ENCODE results near the gene GSX1. TPM values are rescaled to one million over a fixed set of nuclear protein-coding genes. Genes with fewer than 3 reads are reported as not detected.
A peak's percentile ranks its signal among the peaks of the same experiment; 100 is the strongest.

The GSX1 gene
- total RNA-seq, 1 experiment from 2014 or later, result not detected

DNA sequence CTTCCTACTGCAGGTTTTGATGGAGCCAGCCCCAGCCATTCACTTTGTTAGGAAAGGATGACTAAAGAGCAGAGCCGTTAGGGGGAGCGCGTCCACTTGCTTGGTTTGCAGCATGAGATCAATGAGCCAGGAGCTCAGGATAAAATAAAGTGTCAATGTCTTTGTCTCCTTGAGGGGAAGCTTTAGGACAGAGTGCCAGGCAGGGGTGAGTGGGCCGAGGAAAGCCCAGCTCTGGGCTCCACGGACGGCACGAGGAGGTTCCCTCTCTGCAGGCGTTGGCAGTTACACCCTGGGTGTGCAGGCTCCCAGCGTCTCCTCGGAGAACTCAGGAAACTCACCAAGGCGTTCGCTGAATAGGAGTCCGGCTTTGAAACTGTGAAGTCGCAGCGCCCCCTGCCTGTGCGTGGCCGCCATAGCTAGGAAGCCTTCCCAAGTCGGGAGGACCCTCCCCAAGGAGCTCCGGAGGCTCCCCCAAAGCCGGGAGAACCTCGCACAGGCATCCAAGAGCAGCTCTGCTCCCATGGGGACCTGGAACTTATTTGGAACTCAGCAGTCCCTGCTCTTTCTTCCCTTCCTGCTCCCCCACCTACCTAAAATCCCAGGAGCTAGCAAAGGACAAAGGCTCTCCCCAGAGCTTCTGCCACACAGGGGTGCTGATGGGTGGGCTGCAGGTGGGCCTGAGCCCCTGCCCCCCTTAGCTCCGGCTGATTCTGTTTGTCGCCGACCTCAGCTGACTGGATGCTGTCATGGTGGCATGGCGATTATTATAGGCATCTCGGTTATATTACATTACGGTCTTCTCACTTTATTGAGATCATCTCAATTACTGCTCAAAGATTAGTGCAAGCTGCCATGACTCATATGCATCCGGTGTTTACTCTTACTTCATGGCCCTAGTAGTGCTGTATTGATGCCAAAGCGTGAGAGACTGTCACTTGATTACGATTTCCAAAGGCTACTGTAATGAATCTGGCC lies 34.4 kb downstream of the GSX1 start:
- DNase-seq (ENCODE audit: extremely low read depth, low read depth), result peak; percentile 77

DNA sequence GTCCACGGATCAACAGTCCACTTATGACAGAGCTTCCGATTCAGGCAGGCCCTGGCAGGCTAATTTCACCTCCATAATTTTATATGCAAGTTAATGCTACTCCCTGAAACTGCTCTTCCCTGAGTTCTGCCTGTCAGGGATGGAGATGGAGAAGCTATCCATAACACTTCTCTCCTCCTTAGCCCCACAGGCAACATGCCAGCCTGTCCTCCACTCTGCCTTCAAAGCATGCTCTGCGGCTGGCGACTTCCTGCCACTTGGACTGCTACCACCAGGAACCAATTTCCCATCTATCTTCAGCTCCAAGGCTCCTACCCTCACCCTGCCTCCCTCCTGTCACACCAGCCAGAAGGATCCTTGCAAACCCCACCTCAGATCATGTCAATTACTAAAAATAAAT lies 35.4 kb downstream of the GSX1 start:
- DNase-seq (ENCODE audit: extremely low read depth, low read depth), result no peak

DNA sequence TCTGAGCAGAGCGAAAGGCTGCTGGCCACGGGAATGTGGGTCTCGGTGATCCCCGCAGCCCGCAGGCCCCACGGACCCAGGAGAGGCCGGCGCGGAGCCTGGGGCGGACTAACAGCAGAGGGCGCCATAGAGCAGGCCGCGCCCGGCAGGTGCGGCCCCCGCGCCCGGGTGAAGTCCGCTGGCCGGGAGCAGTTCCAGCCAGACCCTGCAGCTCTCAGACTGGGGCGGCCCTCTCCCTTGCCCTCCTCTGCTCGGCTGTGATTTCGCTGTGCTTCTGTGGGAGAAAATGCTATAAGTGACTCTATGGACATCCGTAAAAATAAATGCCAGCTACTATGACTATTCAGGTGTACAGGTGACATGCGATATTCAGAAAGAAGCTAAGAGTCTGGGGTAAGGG lies 37.7 kb downstream of the GSX1 start:
- no peak for DNase-seq (ENCODE audit: extremely low read depth, low read depth)

DNA sequence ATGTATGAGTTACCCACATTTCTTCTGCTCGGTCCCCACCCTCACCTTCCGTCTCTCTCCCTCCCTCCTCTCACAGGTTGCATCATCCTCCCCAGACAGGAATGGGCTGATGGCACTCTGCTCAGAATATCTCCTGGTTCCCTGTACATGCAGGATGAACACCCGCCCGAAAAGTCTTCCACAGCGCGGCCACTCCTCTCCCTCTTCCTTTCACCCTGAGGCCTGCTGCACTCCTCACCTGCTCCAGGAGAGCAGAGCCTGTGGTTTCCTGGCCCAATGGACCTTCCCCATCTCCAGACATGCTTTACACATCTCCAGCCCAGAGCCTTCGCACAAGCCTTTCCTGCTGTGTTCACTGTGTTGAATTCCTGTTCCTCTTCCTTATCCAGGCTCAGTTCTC lies 40.9 kb downstream of the GSX1 start:
- DNase-seq (ENCODE audit: extremely low read depth, low read depth), result no peak

DNA sequence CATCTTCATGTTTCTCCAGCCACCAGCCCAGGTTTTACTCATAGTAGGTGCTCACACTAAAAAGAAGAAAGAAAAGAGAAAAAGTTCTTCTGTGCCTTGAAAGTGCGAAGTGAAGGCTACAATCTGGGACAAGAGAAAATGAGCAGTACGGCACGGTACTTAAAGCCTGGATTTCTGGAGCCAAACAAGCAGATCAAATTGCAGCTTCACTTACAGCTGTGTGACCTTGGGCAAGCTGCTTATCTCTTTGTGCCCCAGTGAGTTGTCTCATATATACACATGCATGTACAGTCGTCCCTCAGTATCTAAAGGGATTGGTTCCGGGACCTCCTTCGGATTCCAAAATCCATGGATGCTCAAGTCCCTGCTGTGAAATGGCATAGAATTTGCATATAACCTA lies 41.8 kb downstream of the GSX1 start:
- no peak for DNase-seq (ENCODE audit: extremely low read depth, low read depth)

DNA sequence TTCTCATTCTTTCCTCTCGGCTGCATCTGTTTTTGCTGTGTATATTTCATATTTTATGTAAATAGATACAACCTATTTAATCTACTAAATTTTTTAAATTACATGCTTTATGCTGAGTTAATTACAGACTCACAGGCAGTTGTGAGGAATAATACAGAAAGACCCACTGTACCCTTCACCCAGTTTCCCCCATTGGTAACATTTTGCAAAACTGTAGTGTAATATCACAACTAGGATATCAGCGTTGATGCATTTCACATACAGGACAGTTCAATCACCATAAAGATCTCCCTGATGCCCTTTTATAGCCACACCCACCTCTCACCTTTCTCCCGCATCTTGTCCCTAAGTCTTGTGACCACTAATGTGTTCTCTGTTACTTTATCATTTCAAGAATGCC lies 43.5 kb downstream of the GSX1 start:
- no peak for DNase-seq (ENCODE audit: extremely low read depth, low read depth)

DNA sequence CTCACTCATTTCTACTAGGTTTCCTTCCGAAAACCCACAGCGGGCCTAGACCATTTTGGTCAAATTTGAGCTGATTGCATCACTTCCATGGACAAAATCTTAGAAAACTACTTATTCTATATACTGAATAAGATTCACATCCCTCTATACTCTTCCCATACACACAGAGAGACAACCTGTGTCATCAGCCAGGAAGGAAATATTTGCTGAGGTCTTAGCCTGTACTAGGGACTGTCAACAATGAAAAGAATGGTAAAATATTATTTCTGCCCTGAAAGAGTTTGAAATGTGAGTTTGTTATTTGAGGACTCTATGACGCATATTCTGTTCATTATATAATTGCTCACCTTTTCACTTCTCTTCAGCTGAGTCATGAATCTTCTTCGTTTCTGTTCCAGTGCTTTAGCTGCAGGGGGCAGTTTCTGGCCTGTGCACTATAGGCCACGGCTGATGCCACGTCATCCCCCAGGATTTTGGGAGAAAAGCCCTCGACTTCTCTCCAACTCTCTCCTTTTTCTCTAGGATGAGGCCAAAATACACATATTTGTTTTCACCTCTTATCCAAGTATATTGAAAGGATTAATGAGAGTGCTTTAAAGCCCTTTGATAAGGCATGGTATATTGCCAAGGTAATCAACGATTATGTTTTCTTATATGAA lies 47.7 kb downstream of the GSX1 start:
- DNase-seq (ENCODE audit: extremely low read depth, low read depth), result no peak

DNA sequence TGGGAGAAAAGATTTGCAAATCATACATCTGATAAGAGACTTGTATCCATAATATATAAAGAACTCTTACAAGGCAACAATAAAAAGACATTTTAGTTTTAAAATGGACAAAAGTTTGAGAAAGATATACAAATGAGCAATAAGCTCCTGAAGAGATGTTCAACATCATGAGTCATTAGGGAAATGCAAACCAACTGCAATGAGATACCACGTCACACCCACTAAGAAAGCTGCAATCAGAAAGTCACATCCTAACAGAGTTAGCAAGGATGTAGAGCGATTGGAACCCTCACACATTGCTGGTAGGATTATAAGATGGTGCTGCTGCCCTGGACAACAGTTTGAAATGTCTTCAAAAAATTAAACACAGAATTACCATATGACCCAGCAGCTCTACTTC lies 50.3 kb downstream of the GSX1 start:
- DNase-seq (ENCODE audit: extremely low read depth, low read depth), result no peak

Small RNA genes within 50 kb of the gene (small RNA-seq; reads per million reads assigned to genes)
- 0 reads per million in 2 experiments for gene RNU6-73P

Other genes starting within 250 kb of the GSX1 start
- gene LNX2, start 172.0 kb upstream of the GSX1 start, total RNA-seq (2014; rRNA removed; shearing (Covaris generic)), result 6.2 and 6.4 TPM in 2 replicates
- 128 and 149 TPM in 2 replicates for gene POLR1D, start 170.6 kb upstream of the GSX1 start, total RNA-seq (2014; rRNA removed; shearing (Covaris generic))
- gene PDX1, start 127.5 kb downstream of the GSX1 start, total RNA-seq (2014; rRNA removed; shearing (Covaris generic)), result 0.12 TPM in 1 of 2 replicates, not detected in the other
- gene CDX2, start 176.8 kb downstream of the GSX1 start, total RNA-seq (2014; rRNA removed; shearing (Covaris generic)), result not detected in 2 replicates
- gene URAD, start 196.2 kb downstream of the GSX1 start, total RNA-seq (2014; rRNA removed; shearing (Covaris generic)), result not detected in 2 replicates